ENCODE results near the gene MEOX1.
"Not testable (repeated sequence)": the region's sequence is repeated elsewhere in the genome, so short reads cannot be mapped to it uniquely, and the experiment has no call there.

Gene MEOX1

DNA sequence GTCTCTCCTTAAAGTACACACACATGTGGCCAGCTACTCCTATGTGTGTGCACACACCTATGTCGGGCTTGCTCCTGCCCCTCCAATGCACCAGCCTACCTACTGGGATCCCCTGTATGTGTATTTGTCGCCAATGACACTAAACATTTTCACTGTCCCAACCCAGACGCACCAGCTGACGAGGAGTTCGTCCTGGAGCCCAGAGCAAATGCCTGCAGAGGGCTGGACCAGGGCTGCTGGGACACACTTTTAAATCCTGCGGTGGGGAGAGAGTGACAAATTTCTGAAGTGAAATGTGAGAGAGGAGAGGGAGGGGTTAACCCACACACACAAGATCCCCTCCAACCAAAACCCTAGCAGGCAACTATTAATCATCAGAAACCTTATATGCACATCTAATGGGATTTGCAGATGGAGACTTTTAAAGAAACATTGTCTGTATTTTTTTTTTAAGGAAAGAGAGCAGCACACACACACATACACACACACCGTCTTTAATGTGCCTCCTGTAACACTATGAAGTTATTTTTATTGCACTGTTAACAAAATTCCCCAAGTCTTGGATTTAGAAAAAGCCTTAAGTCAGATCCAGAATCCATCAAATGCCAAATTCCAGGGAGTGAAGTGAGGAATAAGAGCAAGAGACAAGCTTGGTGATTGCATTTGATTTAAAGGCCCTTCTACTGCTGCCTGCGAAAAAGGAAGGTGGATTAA lies at the start of gene MEOX1:
Gene MEOX1, minus strand, starts transcription at position 224 of the 714 bp plus-strand sequence. CDS start 388 bp downstream, outside the sequence.
- DNase-seq: no peak

GRCh38 chr17:43710101-43710500 lies 48.4 kb upstream of the MEOX1 start:
- no peak for DNase-seq

- no peak for DNase-seq
Measured at GRCh38 chr17:43709210-43709609, 47.5 kb upstream of the MEOX1 start.

- no peak for DNase-seq
Measured at GRCh38 chr17:43707184-43707583, 45.5 kb upstream of the MEOX1 start.

- no peak for DNase-seq
Measured at GRCh38 chr17:43706235-43706634, 44.5 kb upstream of the MEOX1 start.

- no peak for DNase-seq
Measured at GRCh38 chr17:43703630-43704029, 41.9 kb upstream of the MEOX1 start.

- DNase-seq: no peak
Measured at GRCh38 chr17:43702637-43703036, 40.9 kb upstream of the MEOX1 start.

- no peak for DNase-seq
Measured at GRCh38 chr17:43701318-43701743, 39.6 kb upstream of the MEOX1 start.

DNA sequence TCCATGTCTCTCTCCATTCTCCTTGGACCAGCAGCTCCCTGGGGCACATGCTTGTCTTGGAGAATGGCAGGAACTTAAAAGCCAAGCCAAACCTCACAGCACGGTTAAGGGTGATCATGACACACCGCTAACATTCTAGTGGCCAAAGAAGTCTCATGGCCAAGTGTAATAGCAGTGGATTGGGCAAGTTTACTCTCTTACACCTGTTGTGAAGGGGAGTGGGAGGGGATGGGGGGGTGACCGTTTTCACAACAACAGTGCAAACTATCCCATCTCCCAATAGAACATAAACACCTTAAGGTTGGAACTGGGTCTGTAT lies 37.7 kb upstream of the MEOX1 start:
- DNase-seq: no peak

DNA sequence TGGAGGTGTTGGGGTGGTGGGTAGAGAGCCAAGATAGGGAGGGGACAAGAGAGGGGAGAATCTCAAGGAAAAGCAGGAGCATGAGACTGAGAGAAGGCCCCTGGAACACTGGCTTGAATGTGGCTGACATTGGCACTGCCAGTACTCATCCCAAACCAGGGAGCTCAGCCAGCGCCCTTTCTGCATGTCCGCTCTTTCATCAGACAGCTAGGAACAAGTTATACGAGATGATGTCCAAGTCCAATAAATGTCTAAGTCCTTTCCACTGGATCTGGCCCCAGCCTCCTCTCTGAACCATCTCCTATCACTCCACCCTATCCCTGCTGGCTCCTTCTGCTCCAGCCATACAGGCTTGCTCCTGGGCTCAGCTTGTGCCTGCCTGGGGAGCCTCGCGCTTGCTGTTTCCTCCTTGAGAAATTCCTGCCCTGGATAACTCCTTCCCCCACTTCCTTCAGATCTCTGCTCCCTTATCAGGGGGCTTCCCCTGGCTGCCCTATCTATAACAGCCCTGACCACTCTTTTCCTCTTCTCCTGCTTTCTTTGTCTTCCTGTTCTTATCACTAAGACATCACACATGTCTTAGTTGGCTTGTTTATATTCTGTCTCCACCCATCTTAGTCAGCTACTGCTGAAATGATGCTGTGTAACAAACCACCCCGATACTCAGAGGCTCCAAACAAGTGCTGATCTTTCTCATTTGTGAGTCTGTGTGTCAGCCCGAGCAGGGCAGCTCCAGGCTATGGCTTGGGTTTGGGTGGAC lies 37.1 kb upstream of the MEOX1 start:
- DNase-seq: no peak

DNA sequence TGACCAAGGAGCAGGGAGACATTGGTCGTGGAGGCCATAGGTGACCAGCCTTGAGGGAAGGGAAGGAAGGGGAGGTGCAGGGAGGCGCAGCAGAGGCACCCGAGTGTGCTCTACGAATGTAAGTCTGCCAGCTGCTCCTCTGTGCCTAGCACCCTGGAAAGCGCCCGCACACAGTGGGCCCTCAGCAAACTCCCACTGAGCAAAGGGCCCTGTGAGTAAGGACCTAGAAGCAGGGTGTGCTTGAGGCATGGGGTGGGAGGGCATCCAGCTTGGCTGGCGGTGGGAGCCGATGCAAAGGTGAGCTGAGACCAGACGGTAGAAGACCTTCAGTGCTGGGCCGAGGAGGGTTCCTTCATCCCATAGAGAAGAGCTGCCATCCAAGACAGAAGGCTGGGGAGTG lies 36.2 kb upstream of the MEOX1 start:
- no peak for DNase-seq

DNA sequence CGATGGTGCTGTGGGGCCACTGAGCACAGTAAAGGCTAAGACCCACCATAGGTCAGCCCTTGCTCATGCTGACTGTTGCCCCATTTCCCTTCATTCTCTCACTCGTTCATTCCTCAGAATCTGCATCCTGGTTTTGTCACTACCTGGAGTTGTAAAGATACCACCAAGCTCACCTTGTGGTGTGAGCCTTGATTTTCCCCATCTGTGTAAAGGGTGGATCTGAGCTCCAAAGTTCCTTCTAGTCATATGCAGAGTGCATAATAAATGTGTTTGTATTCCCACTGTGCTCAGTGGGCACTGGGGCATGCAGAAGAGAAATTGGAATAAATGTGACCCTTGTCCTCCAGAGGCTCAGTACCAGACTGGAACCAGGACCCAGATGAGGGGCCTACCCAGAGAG lies 35.2 kb upstream of the MEOX1 start:
- no peak for DNase-seq

DNA sequence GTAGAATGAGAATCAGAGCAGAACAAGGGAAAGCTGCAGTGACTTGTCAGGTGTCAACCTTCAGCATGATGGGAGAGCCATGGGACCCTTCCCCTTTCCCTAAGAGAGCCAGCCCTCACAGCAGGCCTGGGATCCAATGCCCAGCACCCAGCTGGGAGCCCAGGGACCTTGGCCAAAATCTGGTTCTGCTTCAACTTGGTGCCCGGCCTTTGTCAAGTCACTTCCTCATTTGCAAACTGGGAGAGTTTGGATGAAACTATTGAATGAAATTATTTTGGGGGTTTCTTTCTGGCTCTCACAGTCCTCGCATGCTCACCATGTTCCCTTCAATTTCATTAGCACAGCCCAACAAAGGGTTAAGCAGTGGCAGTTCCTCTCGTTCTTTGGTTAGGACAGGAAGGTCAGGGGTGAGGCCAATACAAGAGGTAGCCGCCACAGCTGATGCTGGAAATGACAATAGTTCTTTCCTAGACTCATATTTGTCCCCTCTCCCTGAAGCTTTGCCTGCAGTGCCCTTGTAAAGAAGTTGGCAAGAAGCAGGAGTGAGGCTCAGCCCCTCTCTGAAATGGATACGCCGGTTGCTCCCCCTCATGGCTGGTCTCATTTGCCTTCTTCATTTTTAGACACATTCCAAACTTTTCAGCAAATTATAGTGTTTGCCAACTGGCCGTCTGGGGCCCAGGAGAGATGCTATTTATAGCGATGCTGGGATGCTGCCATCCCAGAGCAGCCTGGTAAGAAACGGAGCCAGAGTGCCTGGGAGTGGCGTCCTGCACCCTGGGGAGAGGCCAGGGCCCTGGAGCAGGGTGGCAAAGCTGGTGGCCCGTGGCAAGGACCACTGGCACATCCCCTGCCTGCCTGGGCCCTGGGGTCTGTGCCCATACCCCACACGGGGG lies 34.5 kb upstream of the MEOX1 start:
- no peak for DNase-seq

GRCh38 chr17:43694081-43694870 lies 32.6 kb upstream of the MEOX1 start:
- peak; percentile 71 to 72 for DNase-seq

GRCh38 chr17:43691317-43691693 lies 29.6 kb upstream of the MEOX1 start:
- no peak for DNase-seq

DNA sequence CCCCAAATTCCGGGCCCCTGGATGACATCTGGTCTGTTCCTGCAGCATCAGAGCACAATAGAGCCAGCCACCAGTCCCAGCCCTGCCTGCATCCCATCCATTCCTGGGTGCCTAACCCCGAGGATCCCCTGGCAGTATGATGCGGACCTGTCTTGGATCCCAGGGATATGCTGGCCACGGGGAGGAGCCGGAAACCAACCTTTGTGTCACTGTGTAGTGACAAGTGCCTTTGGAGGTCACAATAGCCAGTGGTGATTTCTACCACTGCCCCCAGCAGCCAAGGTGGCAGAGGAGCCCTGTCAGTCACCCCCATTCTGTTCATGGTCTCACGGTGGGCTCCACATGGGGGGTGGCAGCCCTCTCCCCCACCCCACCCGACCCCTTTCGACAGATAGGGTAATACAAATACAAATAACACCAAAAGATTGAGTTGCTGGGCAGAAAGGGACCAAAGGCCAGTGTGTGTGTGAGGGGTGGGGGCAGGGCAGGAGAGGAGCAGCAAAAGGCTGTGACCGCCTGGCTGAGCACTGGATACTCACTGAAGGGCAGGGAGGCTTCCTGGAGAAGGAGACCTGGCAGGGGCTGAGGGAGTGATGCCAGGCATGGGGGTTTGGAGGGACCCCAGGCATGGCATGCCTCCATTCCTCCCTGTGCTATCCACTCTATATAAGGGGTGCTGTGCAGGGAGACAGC lies 29.0 kb upstream of the MEOX1 start:
- no peak for DNase-seq

GRCh38 chr17:43689814-43690213 lies 28.1 kb upstream of the MEOX1 start:
- no peak for DNase-seq

DNA sequence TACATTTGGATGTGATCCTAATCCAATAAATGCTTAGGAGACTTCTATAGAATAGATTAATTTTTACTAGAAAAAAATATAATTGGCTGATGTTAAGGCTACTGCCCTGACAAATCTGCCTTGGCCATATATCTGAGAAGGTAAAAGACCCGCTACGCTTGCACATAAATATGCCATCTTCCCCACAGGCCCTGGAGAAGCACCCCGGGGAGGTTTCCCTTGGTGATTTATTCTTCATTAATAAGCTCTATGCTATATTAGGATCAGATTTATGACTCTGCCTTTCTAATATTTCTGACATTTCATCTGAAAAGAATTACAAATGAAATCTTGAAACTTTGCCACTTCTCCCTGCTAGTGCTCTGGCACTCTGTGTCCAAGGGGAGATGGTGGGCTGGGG lies 27.4 kb upstream of the MEOX1 start:
- no peak for DNase-seq

DNA sequence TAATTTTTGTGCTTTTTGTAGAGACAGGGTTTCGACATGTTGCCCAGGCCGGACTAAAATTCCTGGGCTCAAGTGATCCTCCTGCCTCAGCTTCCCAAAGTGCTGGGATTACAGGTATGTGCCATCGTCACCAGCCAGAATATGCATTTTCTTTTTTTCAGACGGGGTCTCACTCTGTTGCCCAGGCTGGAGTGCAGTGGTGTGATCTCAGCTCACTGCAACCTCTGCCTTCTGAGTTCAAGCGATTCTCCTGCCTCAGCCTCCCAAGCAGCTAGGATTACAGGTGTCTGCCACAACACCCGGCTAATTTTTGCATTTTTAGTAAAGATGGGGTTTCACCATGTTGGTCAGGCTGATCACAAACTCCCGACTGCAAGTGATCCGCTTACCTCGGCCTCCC lies 25.2 kb upstream of the MEOX1 start:
- DNase-seq: not testable (repeated sequence)

DNA sequence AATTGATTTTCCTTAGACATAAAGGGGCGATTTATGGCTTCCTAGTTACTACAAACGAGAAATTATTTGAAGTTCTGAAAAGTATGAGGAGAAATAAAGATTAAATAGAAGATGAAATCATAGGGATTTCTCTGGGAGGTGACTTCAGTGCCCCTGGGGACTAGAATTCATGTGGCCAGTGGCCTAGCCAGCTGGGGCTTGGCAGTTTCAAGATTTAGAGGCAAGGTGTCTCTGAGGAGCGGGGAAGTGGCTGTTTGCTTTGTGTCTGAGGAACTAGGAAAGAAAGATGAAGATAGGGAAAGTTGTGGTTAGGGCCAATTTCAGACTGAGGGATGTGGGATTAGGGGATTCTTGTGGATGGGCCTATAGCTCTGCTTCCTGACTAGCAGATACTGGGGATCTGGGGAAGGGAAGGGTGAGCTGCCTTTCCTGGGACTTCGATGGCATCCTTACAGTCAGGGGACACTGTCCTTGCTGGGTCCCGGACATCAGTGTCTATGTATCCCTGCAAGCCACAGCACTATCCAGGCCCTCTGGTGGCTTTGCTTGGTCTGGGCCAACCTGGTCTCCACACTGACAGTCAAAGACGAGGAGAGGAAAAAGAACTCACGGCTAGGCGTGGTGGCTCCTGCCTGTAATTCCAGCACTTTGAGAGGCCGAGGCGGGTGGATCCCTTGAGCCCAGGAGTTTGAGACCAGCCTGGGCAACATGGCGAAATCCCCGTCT lies 22.4 kb upstream of the MEOX1 start:
- DNase-seq: no peak

- no peak for DNase-seq
Measured at GRCh38 chr17:43680461-43680860, 18.7 kb upstream of the MEOX1 start.

Measured in activated CD4-positive, alpha-beta T cell treated with anti-CD3 and anti-CD28 coated beads, Interleukin-2, amount 50 U/mL, for 4 hours (primary cell).